Adipose tissue (tissue), 3 donors: ENCODE measurements around the gene GTF3A. TPM values are rescaled to one million over a fixed set of nuclear protein-coding genes. Genes with fewer than 3 reads are reported as not detected.

ENCODE experiments used
- H3K27ac ChIP-seq: one replicate; pipeline ENCODE4 v1.5.1; 2013; ENCODE audit warnings: low read depth, low read length
- WGBS, 3 donors: extraction: QIAGEN DNeasy Blood & Tissue Kit; methylation state at CpG; one replicate each; pipeline ENCODE4 v1.1.7; 2013; 5-methylcytosine and 5-hydroxymethylcytosine counted together
- polyA plus RNA-seq, 3 donors: library from polyadenylated mRNA; stranded (reverse); fragments of 200-250 nt; gene quantifications; one replicate each; pipeline ENCODE4 v1.2.3, GENCODE V29; 2013
- donor health status: healthy with polysubstance abuse.
- donor health status: Bipolar disorder and iron deficiency.
- donor health status: healthy.

The GTF3A gene
- polyA plus RNA-seq, 3 donors, result 57.2 to 182 (median 121) TPM

DNA sequence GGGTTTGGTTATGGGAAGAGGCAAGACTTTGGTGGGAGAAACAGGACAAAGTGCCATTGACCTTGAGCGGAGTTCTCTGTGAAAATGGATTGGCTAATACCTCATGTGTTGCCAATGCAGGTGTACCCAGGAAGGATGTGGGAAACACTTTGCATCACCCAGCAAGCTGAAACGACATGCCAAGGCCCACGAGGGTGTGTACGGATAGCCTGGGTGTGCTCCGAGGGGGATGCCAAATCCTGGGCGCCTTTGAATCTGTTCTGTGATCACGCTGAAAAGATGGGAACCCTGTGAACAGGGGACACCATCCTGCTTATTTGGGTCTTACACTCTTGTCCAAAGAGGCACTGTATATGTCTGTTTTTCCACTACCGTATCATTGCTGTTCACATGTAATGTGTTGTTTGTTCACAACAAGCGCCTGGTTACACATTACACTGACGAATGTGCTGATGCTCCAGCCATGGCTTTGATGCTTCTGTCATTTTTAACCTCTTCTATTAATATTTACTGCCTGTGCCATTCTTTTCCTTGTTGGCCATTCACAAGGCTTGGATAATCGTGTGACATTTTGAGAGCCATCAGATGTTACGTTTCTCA is 8.3 kb downstream of the GTF3A start:
- 69 to 81% (median 73%) methylated on average over 12 of the region's 12 CpGs for WGBS, 3 donors
- H3K27ac ChIP-seq, result no peak overlapping the region

DNA sequence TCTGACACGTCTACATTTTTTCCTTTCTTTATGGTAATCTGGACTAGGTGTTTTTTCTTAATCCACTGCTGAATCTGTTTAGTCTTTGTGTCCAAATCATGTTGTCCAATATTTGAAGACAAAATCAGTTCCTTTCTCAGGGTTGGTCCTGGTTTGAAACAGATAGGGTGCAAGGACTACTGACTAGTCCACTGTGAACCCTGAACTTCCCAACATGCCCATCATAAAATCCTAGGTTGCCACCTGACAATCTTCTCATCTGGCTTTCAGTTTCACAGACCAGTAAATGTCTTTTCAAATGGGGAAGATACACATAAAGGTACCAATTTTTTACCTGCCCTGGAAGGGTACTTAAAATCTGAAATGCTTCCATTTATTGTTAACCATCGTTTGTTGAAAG is 12.7 kb downstream of the GTF3A start:
- H3K27ac ChIP-seq, result no peak overlapping the region
- 88 to 92% (median 89%) methylated on average over 2 of the region's 2 CpGs for WGBS, 3 donors

DNA sequence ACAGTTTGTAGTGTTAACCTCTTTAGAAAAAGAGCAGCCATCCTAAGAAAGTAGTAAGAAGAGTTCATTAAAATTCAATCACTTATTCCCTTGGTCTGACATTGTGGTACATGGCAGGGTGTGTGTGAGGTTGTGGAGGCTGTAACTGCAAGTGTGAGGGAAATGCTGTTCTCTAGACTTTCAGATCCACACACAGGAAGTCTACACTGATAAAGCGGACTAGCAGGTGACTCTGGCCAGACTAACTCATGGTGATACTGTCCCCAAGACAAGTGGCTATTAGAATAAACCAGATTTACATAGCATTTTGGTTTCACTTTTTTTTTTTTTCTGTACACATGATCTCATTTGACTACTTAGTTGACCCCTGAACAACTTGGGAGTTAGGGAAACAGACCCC is 16.0 kb downstream of the GTF3A start:
- 82 to 96% (median 84%) methylated on average over 1 of the region's 1 CpG for WGBS, 3 donors
- no peak overlapping the region for H3K27ac ChIP-seq

DNA sequence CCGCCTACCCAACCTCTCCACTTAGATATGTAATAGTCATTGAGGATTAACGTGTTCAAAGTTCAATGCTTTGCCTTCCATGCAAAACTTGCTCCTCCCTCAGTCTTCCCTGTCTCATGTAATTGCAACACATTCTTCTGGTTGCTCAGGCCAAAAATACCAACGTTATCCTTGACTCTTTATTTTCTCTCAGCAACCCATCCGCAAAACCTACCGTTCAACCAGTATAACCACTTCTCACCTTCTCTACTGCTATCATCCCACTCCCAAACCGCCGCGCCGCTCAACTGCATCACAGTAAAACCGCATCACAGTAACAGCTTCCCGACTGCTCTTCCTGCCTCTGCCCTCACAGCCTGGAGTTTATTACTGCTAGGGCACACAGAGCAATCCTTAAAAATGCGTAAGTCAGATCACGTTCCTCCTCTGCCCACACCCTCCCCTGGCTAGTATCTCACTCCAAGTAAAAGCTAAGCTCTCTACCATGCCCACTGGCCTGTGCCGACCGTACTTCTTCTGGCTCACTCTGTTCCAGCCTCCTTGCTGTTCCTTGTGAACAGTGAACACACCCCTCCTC is 17.7 kb downstream of the GTF3A start:
- WGBS, 3 donors, result 47 to 75% (median 58%) methylated on average over 15 of the region's 15 CpGs
- H3K27ac ChIP-seq, result no peak overlapping the region

DNA sequence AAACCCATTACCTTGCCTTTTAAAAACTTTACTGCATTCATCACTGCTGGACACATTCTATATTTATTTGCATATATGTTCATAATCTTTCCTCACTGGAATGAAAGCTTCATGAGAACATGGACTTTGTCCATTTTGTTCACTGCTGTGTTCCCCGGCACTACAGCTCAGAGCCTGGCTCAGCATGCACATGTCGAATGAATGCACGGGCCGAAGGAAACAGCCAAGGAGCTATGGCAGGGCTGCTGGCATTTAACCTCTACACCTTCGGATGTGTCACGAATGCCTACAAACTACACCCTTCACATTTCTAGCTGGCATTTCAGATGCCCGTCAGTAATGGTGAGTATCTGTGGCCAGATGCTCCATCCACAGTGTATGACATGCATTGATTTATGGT is 18.4 kb downstream of the GTF3A start:
- WGBS, 3 donors, result 87 to 90% (median 89%) methylated on average over 7 of the region's 7 CpGs
- no peak overlapping the region for H3K27ac ChIP-seq

DNA sequence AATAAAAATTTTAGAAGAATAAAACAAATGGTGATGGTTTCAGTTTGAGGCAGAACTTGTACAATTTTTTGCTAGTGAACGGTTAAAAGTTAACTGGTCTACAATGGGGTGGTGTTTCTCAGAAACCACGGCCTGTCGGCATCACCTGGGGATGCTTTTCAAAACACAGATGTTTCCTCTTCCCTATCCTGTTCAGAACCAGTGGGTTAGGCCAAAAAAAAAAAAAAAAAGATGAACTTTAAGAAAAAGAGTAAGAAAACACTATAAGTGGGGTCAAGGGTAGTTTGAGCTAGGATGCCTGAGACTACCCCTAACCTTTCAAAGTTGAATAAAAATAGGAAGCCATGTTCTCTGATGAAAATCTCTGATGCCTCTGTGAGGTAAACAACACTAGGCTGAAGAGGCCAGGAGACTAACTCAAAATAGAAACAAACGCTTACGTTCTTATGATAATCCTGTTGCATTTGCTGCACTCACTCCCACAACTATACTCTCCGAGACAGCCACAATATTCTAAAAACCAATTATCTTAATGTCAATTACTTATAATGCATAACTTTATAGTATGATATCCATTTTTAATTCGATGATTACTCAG is 22.7 kb downstream of the GTF3A start:
- 37 to 67% (median 46%) methylated on average over 7 of the region's 7 CpGs for WGBS, 3 donors

GRCh38 chr13:27448308-27448707 is 23.9 kb downstream of the GTF3A start:
- WGBS, 3 donors, result 56 to 66% (median 61%) methylated on average over 4 of the region's 4 CpGs
- H3K27ac ChIP-seq, result no peak overlapping the region

More for the DNA sequence above, 22.7 kb downstream of the GTF3A start:
- H3K27ac ChIP-seq, result no peak overlapping the region

- H3K27ac ChIP-seq, result no peak overlapping the region
- WGBS, 3 donors, result 26 to 46% (median 45%) methylated on average over 15 of the region's 15 CpGs
Observed at GRCh38 chr13:27449081-27449603, 24.7 kb downstream of the GTF3A start.

DNA sequence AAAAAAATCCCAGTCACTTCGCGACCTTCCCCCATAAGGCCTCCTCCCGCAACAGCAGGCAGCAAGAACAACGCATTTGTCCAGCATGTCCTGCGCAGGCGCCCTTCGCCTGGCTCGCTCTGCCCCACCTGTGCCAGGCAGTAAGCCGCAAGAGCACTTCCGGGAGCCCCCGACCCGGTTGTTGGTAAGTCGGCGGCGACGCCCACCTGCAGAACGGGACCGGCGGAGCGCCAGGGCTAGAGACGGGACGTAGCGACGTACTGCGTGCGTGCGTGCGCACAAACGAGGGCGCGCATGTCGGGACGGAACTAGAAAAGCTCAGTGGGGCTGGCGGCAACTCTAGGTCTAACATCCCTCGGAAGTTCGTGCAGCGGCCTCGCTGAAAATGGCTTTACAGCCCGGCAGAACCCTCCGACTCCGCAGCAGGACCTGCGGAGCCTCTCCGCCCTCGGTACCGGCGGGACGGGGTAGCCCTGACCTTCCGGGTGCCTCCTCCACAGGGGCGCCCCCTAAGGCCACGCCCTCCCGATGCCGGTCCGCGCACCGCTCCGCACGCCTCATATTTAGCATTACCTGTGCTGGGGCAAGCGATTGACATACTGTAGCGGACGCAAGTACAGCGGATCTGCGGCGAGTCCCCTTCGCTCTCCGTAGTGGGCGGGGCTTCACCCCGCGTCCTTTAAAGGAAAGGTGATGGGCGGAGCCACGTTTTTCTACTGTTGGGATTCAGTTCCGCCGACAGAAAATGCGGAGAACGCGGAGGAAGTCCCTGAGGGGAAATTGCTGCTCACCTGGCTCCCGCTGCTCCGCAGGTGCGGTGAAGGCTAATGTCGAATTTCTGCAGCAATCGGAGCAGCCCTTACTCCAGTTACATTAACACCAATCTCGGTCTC is 25.8 kb downstream of the GTF3A start, which contains the start of gene MTIF3:
Gene MTIF3 (minus strand): TSS at position 629 of the 893 bp plus-strand sequence. CDS start 10,116 bp downstream, outside the sequence.
- 0% methylated on average over 80 to 81 of the region's 81 CpGs for WGBS, 3 donors
- H3K27ac ChIP-seq, result peak within 1 kb of the TSS; percentile 92

- H3K27ac ChIP-seq, result peak overlapping the region; percentile 44
- 0 to 1% (median 1%) methylated on average over 34 of the region's 34 CpGs for WGBS, 3 donors
Observed at GRCh38 chr13:27450921-27451471, 26.6 kb downstream of the GTF3A start.

DNA sequence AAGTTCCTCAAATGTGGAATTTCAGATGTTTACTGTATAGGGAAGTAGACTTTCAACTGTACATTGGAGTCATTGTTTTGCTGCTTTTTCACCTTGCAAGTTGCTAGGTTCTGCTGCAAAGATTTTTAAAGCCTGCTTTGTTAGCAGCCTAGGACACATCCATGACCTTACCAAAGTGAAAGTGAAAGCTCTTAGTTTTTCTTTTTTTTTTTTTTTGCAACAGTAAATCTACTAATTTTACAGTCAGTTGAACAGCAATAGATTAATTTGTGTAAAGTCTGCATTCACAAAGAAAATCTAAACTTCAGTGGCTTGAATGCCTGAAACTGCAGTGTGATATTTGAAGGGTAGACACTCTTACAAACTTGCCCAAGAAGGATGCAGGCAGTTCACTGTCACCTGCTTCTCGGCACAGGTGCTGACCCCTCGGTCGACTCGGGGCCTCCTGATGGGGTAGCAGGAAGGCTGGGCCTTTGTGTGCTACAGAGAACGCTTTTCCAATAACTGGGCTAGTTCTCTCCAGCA is 31.0 kb downstream of the GTF3A start:
- H3K27ac ChIP-seq, result no peak overlapping the region
- WGBS, 3 donors, result 10 to 15% (median 13%) methylated on average over 5 of the region's 5 CpGs

- 79 to 88% (median 86%) methylated on average over 12 of the region's 12 CpGs for WGBS, 3 donors
- H3K27ac ChIP-seq, result no peak overlapping the region
Observed at GRCh38 chr13:27461940-27462584, 37.6 kb downstream of the GTF3A start.

- H3K27ac ChIP-seq, result no peak overlapping the region
- WGBS, 3 donors, result 71 to 78% (median 75%) methylated on average over 6 of the region's 6 CpGs
Observed at GRCh38 chr13:27463500-27463899, 39.1 kb downstream of the GTF3A start.

GRCh38 chr13:27465611-27466010 is 41.2 kb downstream of the GTF3A start:
- 62 to 86% (median 69%) methylated on average over 5 of the region's 5 CpGs for WGBS, 3 donors
- H3K27ac ChIP-seq, result no peak overlapping the region

GRCh38 chr13:27466513-27466912 is 42.1 kb downstream of the GTF3A start:
- 16 to 19% (median 19%) methylated on average over 3 of the region's 3 CpGs for WGBS, 3 donors
- H3K27ac ChIP-seq, result no peak overlapping the region

DNA sequence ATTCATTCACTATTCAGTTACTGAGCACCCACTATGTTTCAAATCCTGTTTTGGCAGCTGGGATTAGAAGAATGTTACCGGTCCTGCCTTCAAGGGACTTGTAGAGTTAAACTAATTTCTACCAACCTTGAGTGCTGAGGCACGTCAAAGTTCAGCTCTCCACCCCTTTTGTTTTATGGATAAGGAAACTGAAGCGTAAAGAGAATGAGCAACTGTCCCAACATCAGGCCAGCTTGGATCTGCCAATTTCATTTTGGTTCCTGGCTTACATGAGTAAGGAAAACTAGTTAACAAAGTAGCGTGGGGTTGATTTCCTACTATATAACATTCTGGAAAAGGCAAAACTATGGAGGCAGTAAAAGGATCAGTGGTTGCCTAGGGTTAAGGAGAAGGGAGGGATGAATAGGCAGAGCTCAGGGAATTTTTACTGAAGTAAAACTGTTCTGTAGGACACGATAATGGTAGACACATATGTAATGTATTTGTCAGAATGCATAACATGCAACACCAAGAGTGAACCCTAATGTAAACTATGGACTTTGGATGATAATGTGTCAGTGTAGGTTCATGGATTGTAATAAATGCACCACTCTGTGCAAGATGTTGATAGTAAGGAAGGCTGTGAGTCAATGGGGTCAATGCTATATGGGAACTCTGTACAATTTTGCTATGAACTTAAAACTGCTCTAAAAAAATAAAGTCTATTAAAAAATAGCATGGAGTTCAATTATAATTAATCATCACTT is 45.8 kb downstream of the GTF3A start:
- H3K27ac ChIP-seq, result no peak overlapping the region
- 70 to 84% (median 80%) methylated on average over 5 of the region's 5 CpGs for WGBS, 3 donors

DNA sequence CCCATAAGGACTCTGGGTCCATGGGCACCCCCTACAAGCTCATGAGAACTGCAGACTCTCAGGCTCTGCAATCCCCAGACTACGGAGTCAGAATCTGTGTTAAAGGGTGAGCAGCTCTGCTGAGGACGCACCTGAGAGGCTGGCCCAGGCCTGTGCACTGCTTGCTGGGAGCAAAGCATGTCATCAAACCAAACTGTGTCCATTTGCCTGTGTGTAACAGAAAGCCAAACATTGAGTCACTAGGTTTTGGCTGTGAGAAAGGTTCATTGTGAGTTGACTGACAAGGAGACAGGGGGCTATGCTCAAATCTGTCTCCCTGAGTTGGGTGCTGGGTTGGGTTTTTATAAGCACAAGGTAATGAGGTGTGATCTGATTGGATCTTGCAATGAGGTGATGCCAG is 48.0 kb downstream of the GTF3A start:
- WGBS, 3 donors, result 83 to 88% (median 85%) methylated on average over 2 of the region's 2 CpGs
- no peak overlapping the region for H3K27ac ChIP-seq
